GM12892 (cell line): ENCODE results near the gene STXBP5L.

ENCODE experiments used
- POLR2A ChIP-seq: IDR thresholded peaks from 2 replicates; pipeline ENCODE4 v1.6.1; 2011; ENCODE audit warnings: low read depth, low read length, control low read depth
- POLR2AphosphoS5 ChIP-seq: IDR thresholded peaks from 2 replicates; pipeline ENCODE4 v1.6.1; 2011; ENCODE audit warnings: low read depth, low read length, control low read depth
- TAF1 ChIP-seq: IDR thresholded peaks from 2 replicates; pipeline ENCODE4 v1.6.1; 2011; ENCODE audit warnings: low read depth, mild to moderate bottlenecking, control low read depth, low read length, borderline replicate concordance

DNA sequence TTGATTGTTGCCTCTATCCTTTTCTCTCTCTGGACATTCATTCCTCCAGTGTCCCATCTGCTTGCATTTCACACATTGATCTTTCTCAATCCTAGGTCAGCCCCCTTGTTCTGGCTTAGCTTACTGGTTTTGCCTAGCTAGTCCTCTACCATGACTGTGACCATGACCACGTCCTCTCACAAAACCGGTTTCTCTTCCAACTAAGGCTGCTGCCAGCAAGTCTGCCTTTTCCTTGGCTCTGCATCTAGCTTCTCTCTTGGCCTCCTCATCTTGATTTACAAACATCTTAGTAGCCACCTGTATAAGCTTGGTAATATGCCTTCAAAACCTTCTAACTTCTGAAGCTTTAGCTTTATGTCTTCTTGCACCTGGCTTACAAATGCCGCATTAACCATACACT lies 167.2 kb downstream of the STXBP5L start:
- TF ChIP-seq POLR2AphosphoS5 (no peak), POLR2A (no peak), TAF1 (no peak)
